RWPE1 (cell line): Measurements from ENCODE around the gene ITPK1.

Experiments used
- CTCF ChIA-PET: fragments of 350-600 bp; sonication (Branson Sonifier 250); formaldehyde crosslinking; extraction: SDS; loops from one replicate; lab custom pipeline; 2021; lab: Yijun Ruan, JAX
- POLR2A ChIA-PET: fragments of 400-600 bp; formaldehyde crosslinking; extraction: SDS; loops from one replicate; lab custom pipeline; 2020; ENCODE audit warnings: antibody characterized with exemption; ENCODE audit not compliant: low non-redundant PET; lab: Yijun Ruan, JAX
- DNase-seq: peaks from one replicate; pipeline ENCODE4 v3.0.0; 2012; ENCODE audit warnings: low spot score
- H3K27ac ChIP-seq: fragments of 450-650 bp; 2 replicates; pipeline ENCODE4 v1.5.1; 2017
- CTCF ChIP-seq: fragments of 450-650 bp; conservative IDR thresholded peaks from 2 replicates; pipeline ENCODE4 v1.5.1; 2017; ENCODE audit warnings: low read depth, mild to moderate bottlenecking

The ITPK1 gene

GRCh38 chr14:92888896-92889295 lies 226.8 kb downstream of the ITPK1 start:
- no peak for TF ChIP-seq CTCF
- no peak for DNase-seq
- POLR2A ChIA-PET: no interaction called here
- CTCF ChIA-PET: interaction anchor here (0.6 to 0.9 kb wide), 2 partner anchors 12 to 144 kb away, joined by 3 read pairs; no protein-coding TSS in a partner anchor
- no peak overlapping the region for H3K27ac ChIP-seq

GRCh38 chr14:92887157-92887556 lies 228.6 kb downstream of the ITPK1 start:
- ChIA-PET POLR2A (no interaction called here), CTCF (interaction anchor here (0.7 kb wide), 2 partner anchors 192 to 226 kb away, joined by 3 to 6 read pairs; no protein-coding TSS in a partner anchor)
- H3K27ac ChIP-seq: no peak overlapping the region
- TF ChIP-seq CTCF: no peak
- no peak for DNase-seq
